ENCODE measurements around the gene ORAI2. TPM values are rescaled to one million over a fixed set of nuclear protein-coding genes. Genes with fewer than 3 reads are reported as not detected.

ORAI2 gene
- 37.0 and 42.7 TPM in 2 replicates for total RNA-seq

DNA sequence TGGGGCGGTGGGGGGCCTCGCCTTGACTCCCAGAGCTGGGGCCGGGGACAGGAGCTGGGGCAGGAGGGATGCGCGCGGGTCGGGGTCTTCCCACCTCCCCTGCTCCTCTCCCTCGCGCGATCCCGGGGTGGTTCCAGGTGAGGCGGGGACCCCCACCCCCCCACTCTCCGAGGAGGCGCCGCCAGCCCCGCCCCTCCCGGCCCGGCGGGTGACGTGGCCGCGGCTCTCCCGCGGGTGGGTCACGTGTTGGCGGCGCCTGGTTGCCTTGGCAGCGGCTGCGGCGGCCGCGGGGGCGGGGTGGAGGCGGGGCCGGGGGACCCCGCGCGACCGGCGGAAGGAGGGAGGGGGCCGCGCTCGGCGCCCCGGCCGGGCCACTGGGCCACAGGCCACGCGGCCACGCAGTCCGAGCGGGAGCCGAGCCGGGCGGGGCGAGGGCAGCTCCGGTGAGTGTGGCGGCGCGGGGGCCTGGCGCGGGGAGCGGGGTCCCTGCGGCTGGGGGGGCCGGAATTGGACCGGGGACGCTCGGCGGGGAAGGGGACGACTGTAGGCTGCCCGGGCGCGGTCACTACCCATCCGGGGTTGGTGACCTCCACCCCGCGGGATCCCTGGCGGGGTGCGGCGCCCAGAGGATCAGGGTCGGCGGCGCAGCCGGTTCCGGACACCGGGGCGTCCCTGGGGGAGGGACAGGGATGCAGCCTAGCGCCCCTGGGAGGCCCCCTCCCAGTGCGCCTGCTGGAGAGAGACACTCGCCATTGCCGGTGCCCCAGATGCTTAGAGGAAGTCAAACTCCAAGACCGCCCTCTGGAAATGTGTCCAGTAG lies at the start of gene ORAI2:
TSS of gene ORAI2 (plus strand) at position 357 of the 820 bp plus-strand sequence. CDS start 5,382 bp downstream, outside the sequence.

GRCh38 chr7:102395873-102396709 lies 37.3 kb upstream of the ORAI2 start, which contains the start of gene PRKRIP1:
Gene PRKRIP1 (plus strand): TSS chr7:102396363. CDS start chr7:102396412, 49 bp downstream.

DNA sequence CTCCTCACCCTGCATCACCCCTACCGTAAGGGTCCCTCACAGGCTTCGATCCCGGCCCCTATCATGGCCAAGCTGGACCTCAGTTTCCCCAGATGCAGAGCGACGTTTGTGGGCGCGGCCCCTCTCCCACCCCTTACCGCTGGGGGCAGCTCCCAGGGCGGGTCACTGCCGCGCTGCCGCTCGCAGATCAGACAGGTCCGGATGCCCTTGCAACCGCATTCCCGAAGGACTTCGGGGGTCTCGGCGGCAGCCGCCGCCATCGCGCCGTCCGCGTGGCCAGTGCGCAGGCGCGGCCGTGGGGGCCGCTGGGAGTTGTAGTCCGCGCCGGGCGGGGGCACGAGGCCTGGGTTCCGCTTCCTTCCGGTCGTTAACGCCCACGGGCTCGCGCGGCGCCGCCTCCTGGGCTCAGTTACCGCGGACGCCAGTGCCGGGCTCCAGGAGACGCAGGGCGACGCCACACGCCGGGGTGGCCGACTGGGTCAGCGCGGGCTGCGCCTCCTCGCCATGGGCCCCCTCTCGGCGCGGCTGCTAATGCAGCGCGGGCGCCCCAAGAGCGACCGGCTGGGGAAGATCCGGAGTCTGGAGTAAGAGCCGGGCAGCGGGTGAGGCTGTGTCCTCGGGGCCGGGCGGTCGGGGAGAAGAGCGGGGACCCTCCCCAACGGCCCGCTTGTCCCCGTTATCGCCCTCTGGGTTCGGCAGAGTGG lies 31.4 kb downstream of the ORAI2 start, which contains the start of the genes ALKBH4 and LRWD1:
TSS of gene ALKBH4 (minus strand) at position 287 of the 704 bp plus-strand sequence. CDS start at position 260, 27 bp downstream.
TSS of gene LRWD1 (plus strand) at position 408 of the 704 bp plus-strand sequence. CDS start at position 505, 97 bp downstream.

DNA sequence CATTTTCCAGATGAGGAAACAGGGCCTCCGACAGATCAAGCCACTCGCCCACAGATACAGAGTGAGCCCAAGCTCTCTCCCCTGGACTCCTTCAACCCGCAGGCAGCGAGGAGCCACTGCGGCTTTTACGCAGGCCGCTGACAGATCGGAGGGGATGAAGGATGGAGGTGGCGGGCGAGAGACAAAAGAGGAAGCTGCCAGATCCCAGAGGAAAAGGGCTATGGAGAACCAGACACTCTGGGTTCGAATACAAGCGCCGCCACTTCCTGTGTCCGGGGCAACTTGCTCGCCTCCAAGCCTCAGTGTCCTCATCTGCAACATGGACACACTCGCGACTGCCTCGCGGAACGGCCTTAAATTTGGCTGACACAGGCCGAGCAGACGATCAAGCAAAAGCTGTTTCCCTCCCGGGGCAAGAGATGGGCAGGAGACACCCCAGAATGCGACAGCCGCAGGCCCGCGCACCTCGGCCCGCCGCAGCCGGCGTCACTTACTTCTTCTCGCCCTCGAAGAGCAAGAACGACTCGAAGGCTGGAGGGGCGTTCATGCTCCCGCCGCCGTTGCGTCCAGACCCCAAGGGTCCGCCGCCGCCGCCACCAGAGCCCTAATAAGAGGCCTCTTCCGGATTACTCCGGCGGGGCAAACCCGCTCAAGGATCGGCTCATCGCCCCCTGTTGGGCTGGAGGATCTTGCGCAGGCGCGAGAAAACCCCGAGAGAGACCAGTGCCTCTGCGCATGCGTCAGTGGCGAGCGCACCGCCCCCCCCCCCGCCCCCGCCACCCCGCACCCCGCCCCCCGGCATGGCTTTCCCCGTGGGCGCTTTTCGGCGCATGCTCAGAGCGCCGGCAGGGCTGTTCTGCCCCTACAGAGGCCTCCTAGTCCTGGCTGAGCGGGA lies 45.2 kb downstream of the ORAI2 start, which contains the start of gene POLR2J:
TSS of gene POLR2J (minus strand) at position 609 of the 895 bp plus-strand sequence. CDS start at position 547, 62 bp downstream.

Other genes starting within 250 kb of the ORAI2 start
- 1.1 and 7.0 TPM in 2 replicates for gene SH2B2, start 146.7 kb upstream of the ORAI2 start, total RNA-seq
- gene SPDYE6, start 77.1 kb upstream of the ORAI2 start, total RNA-seq = not detected in 2 replicates
- 15.4 and 22.0 TPM in 2 replicates for gene PRKRIP1, start 37.2 kb upstream of the ORAI2 start, total RNA-seq
- gene ALKBH4, start 31.3 kb downstream of the ORAI2 start, total RNA-seq = 25.6 and 25.7 TPM in 2 replicates
- gene LRWD1, start 31.4 kb downstream of the ORAI2 start, total RNA-seq = 10.2 and 17.0 TPM in 2 replicates
- 28.1 and 42.3 TPM in 2 replicates for gene POLR2J, start 45.3 kb downstream of the ORAI2 start, total RNA-seq
- 2.1 and 2.6 TPM in 2 replicates for gene RASA4B, start 84.2 kb downstream of the ORAI2 start, total RNA-seq
- gene UPK3BL2, start 110.1 kb downstream of the ORAI2 start, total RNA-seq = not detected in 2 replicates
- not detected in 2 replicates for gene SPDYE2, start 117.7 kb downstream of the ORAI2 start, total RNA-seq
- 2.8 and 30.8 TPM in 2 replicates for gene POLR2J3, start 139.0 kb downstream of the ORAI2 start, total RNA-seq
- gene RASA4, start 183.2 kb downstream of the ORAI2 start, total RNA-seq = 1.6 and 12.4 TPM in 2 replicates
- 8.9 and 15.9 TPM in 2 replicates for gene UPK3BL1, start 209.2 kb downstream of the ORAI2 start, total RNA-seq
- not detected in 2 replicates for gene SPDYE2B, start 216.7 kb downstream of the ORAI2 start, total RNA-seq
- gene POLR2J2, start 238.1 kb downstream of the ORAI2 start, total RNA-seq = 0.40 TPM in 1 of 2 replicates, not detected in the other